ENCODE data around the gene AKAP13. TPM values are rescaled to one million over a fixed set of nuclear protein-coding genes. Genes with fewer than 3 reads are reported as not detected.

The AKAP13 gene
- total RNA-seq, 1 donor from 2014 or later: 443 TPM

DNA sequence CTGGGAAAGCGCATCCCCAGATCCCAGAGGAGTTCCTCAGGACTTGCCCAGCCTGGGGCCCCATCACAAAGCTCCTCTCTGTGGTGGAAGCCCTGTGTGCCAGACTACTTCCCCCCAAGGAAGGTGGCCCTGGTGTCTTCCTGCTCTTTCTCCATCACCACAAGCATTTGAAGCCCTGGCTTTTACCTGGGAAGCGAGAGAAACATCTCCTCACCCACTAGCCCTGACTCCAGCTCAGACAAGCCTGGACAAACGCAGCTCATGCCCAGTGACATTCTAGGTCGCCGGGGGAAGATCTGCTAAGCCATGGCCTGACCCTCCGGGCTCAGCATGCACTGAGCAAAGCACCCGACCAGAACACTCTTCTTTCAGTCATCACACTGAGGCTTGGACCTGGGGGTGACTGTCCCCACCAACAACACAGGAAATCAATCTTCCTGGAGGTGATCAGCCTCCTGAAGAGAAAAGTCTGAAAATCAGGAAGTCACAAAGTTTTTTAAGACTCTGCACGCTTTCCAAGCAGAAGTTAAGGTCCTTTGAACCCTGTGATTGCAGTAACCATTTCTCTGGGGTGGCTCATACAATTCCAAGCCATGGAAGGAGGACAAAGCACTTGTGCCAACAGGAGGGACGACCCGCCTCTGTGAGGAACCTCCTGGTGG, 373.5 kb downstream of the AKAP13 start:
- ATAC-seq (no peak), DNase-seq (no peak)
- Histone ChIP-seq H3K36me3 (peaks cover 8% of the 10 kb centered on the region), H3K27me3 (ENCODE audit: low read depth) (no peaks in the 10 kb centered on the region), H3K4me3 (no peak overlapping the region), H3K9me3 (no peaks in the 10 kb centered on the region), H3K27ac (no peak overlapping the region), H3K4me1 (peaks cover 24% of the 10 kb centered on the region)
- intact Hi-C loops (cut with DNase I): no loop called here
- TF ChIP-seq, protein P1, sequence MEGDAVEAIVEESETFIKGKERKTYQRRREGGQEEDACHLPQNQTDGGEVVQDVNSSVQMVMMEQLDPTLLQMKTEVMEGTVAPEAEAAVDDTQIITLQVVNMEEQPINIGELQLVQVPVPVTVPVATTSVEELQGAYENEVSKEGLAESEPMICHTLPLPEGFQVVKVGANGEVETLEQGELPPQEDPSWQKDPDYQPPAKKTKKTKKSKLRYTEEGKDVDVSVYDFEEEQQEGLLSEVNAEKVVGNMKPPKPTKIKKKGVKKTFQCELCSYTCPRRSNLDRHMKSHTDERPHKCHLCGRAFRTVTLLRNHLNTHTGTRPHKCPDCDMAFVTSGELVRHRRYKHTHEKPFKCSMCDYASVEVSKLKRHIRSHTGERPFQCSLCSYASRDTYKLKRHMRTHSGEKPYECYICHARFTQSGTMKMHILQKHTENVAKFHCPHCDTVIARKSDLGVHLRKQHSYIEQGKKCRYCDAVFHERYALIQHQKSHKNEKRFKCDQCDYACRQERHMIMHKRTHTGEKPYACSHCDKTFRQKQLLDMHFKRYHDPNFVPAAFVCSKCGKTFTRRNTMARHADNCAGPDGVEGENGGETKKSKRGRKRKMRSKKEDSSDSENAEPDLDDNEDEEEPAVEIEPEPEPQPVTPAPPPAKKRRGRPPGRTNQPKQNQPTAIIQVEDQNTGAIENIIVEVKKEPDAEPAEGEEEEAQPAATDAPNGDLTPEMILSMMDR (IDR thresholded peaks at IDR 0.05): no peak

DNA sequence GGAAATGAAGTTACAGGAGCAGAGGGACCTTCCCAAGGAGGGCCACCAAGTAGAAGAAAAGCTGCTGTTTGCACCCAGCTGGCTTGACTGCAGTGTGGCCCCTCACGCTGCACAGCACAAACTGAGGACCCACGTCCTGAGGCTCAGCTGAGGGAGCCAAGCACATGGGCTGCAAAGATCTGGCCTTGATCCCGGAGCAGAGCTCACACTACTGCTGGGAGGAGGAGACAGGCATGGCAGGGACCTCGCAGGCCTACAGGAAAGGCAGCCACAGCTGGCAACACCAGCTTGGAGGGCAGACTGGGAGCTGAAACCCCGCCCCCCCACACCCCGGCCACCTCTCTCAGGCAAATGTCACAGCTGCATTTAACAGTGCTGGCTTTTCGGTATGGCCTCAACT, 374.6 kb downstream of the AKAP13 start:
- Histone ChIP-seq H3K27ac (no peak overlapping the region), H3K4me3 (no peak overlapping the region), H3K9me3 (no peaks in the 10 kb centered on the region), H3K4me1 (peaks cover 19% of the 10 kb centered on the region), H3K27me3 (ENCODE audit: low read depth) (no peaks in the 10 kb centered on the region), H3K36me3 (no peaks in the 10 kb centered on the region)
- no peak for DNase-seq
- intact Hi-C loops (cut with DNase I): no loop called here
- TF ChIP-seq, protein P1 (IDR thresholded peaks at IDR 0.05): no peak
- ATAC-seq: no peak

DNA sequence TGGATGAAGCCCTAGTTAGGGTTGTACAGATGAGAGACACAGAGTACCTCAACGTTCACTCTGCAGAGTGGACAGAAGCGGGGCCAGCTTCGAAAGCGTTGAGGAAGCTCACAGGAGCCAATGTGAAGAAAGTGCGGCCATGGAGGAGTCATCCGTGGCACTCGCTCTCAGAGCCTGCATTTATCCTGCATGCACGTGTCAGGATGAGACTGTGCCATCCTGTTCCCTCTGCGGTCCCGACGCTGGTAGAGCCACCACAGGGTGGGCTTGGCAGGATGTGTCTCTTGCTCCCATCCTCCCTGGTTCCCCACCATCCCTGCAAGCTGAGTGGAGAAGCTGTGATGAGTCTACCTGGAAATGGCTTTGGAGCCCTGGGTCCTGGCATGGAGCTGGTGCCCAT, 375.1 kb downstream of the AKAP13 start:
- Histone ChIP-seq H3K9me3 (no peaks in the 10 kb centered on the region), H3K4me3 (no peak overlapping the region), H3K27ac (no peak overlapping the region), H3K36me3 (no peaks in the 10 kb centered on the region), H3K27me3 (ENCODE audit: low read depth) (no peaks in the 10 kb centered on the region), H3K4me1 (peaks cover 17% of the 10 kb centered on the region)
- TF ChIP-seq, protein P1 (IDR thresholded peaks at IDR 0.05): no peak
- DNase-seq (no peak), ATAC-seq (no peak)
- intact Hi-C loops (cut with DNase I): no loop called here

DNA sequence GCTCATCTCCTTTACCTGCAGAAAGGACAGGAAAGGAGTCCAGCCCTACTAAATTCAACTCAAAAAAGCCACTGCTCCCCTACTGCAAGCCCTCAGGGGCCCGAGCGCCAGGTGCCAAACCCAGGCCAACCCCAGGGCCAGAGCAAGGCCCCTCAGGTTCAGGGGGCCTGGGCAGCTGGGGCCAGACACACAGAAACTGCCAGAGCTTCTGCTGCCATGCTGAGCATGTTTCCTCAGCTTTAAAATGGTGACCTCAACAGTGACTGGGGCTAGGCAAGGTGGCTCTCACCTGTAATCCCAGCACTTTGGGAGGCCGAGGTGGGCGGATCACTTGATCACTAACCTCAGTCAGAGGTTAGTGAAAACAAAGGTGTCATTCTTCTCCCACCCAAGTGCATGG, 375.5 kb downstream of the AKAP13 start:
- Histone ChIP-seq H3K9me3 (no peaks in the 10 kb centered on the region), H3K27ac (no peak overlapping the region), H3K4me3 (no peak overlapping the region), H3K4me1 (peaks cover 12% of the 10 kb centered on the region), H3K27me3 (ENCODE audit: low read depth) (no peaks in the 10 kb centered on the region), H3K36me3 (no peaks in the 10 kb centered on the region)
- intact Hi-C loops (cut with DNase I): no loop called here
- DNase-seq (no peak), ATAC-seq (no peak)
- TF ChIP-seq, protein P1 (IDR thresholded peaks at IDR 0.05): no peak

DNA sequence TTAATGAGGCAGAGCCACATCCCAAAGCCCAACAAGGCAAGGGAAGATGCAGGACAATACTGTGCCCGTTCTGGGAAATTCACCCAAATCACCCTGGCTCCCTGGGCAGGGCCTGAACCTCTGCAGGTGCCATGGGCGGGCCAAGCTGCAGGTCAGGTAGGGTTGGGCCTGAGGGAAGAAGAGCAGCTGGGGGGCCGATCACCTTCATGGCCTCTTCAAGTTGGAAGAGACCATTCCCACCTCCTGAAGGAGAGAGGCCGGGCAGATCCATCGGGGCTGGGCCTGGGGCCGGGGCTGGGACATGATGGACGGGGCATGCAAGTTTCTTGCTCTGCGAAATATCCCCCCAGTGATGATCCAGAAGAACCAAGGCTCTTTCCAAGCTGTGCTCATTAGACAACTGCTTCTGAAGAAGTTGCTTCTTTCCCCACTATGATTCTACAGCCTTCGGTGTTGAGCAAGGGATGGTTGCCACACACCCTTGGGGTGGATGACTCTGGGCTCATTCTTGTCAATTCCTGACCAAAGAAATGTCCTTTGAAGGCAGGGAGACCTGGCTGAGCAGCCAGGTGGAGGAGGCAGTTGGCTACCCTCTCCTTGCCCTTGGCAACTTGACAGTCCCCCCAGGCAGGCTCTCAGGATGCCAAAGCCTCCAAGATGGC, 376.1 kb downstream of the AKAP13 start:
- Histone ChIP-seq H3K27me3 (ENCODE audit: low read depth) (no peaks in the 10 kb centered on the region), H3K4me3 (no peak overlapping the region), H3K27ac (no peak overlapping the region), H3K4me1 (peaks cover 6% of the 10 kb centered on the region), H3K9me3 (no peaks in the 10 kb centered on the region), H3K36me3 (no peaks in the 10 kb centered on the region)
- intact Hi-C loops (cut with DNase I): no loop called here
- DNase-seq (no peak), ATAC-seq (no peak)
- TF ChIP-seq, protein P1 (IDR thresholded peaks at IDR 0.05): no peak
